Measurements from ENCODE around the gene TMEM179. TPM values are rescaled to one million over a fixed set of nuclear protein-coding genes. Genes with fewer than 3 reads are reported as not detected.

TMEM179 gene
- polyA plus RNA-seq, 1 donor from 2014 or later = 20.3 TPM

GRCh38 chr14:104644091-104644635 is 39.6 kb upstream of the TMEM179 start:
- no peak overlapping the region for H2AFZ ChIP-seq (ENCODE audit: low read depth, low read length)
- H3K79me2 ChIP-seq (replicated peaks; ENCODE audit: insufficient read depth, low read length) = no peaks in the 10 kb centered on the region
- H3K9ac ChIP-seq (ENCODE audit: low read length) = no peak overlapping the region
- H3K27me3 ChIP-seq (ENCODE audit: insufficient read depth, low read depth, low read length) = no peaks in the 10 kb centered on the region
- H3K9me3 ChIP-seq (ENCODE audit: low read length) = peaks cover 2% of the 10 kb centered on the region
- H3K4me2 ChIP-seq (ENCODE audit: low read length) = no peak overlapping the region
- peak overlapping the region; percentile 49 for H3K27ac ChIP-seq (ENCODE audit: low read length)
- H3K4me3 ChIP-seq (ENCODE audit: low read length) = no peak overlapping the region
- H3K9me2 ChIP-seq (ENCODE audit: insufficient read depth, low read length) = no peaks in the 10 kb centered on the region
- no peak for TF ChIP-seq EP300 (conservative IDR thresholded peaks at IDR 0.05; ENCODE audit: poor library complexity, severe bottlenecking)
- TF ChIP-seq EZH2 (IDR thresholded peaks at IDR 0.05; ENCODE audit: borderline replicate concordance, insufficient read depth, low read length, poor library complexity, severe bottlenecking) = no peak
- TF ChIP-seq POLR2AphosphoS5 (IDR thresholded peaks at IDR 0.05) = no peak
- H3F3A ChIP-seq (ENCODE audit: insufficient read depth, low read length, poor library complexity, severe bottlenecking) = no peaks in the 10 kb centered on the region
- H4K20me1 ChIP-seq (ENCODE audit: insufficient read depth) = no peaks in the 10 kb centered on the region
- no peaks in the 10 kb centered on the region for H3K36me3 ChIP-seq (ENCODE audit: insufficient read depth, low read length)

- no peak overlapping the region for H3K4me2 ChIP-seq (ENCODE audit: low read length)
Observed at GRCh38 chr14:104643306-104643705, 38.7 kb upstream of the TMEM179 start.

GRCh38 chr14:104642540-104642868 is 37.9 kb upstream of the TMEM179 start:
- no peaks in the 10 kb centered on the region for H3K9me2 ChIP-seq (ENCODE audit: insufficient read depth, low read length)
- TF ChIP-seq EP300 (conservative IDR thresholded peaks at IDR 0.05; ENCODE audit: poor library complexity, severe bottlenecking) = no peak
- TF ChIP-seq EZH2 (IDR thresholded peaks at IDR 0.05; ENCODE audit: borderline replicate concordance, insufficient read depth, low read length, poor library complexity, severe bottlenecking) = no peak
- no peak for TF ChIP-seq REST (IDR thresholded peaks at IDR 0.05; ENCODE audit: borderline replicate concordance)
- no peak for TF ChIP-seq SMC3 (conservative IDR thresholded peaks at IDR 0.05; ENCODE audit: poor library complexity)
- TF ChIP-seq RAD21 (conservative IDR thresholded peaks at IDR 0.05) = no peak
- TF ChIP-seq POLR2AphosphoS5 (IDR thresholded peaks at IDR 0.05) = no peak
- no peak for TF ChIP-seq MXI1 (conservative IDR thresholded peaks at IDR 0.05; ENCODE audit: poor library complexity, severe bottlenecking)
- no peak for TF ChIP-seq TAF1 (IDR thresholded peaks at IDR 0.05; ENCODE audit: low read depth)
- no peak for TF ChIP-seq CTCF (IDR thresholded peaks at IDR 0.05; ENCODE audit: poor library complexity, severe bottlenecking)
- no peaks in the 10 kb centered on the region for H4K20me1 ChIP-seq (ENCODE audit: insufficient read depth)
- no peak overlapping the region for H2AFZ ChIP-seq (ENCODE audit: low read depth, low read length)
- H3K27me3 ChIP-seq (ENCODE audit: insufficient read depth, low read depth, low read length) = no peaks in the 10 kb centered on the region
- H3K4me2 ChIP-seq (ENCODE audit: low read length) = no peak overlapping the region
- H3K27ac ChIP-seq (ENCODE audit: low read length) = no peak overlapping the region
- H3K9ac ChIP-seq (ENCODE audit: low read length) = no peak overlapping the region
- no peaks in the 10 kb centered on the region for H3F3A ChIP-seq (ENCODE audit: insufficient read depth, low read length, poor library complexity, severe bottlenecking)
- H3K36me3 ChIP-seq (ENCODE audit: insufficient read depth, low read length) = no peaks in the 10 kb centered on the region
- H3K4me3 ChIP-seq (ENCODE audit: low read length) = no peak overlapping the region
- no peaks in the 10 kb centered on the region for H3K79me2 ChIP-seq (replicated peaks; ENCODE audit: insufficient read depth, low read length)
- H3K9me3 ChIP-seq (ENCODE audit: low read length) = peaks cover 2% of the 10 kb centered on the region

More at GRCh38 chr14:104643306-104643705, 38.7 kb upstream of the TMEM179 start:
- Histone ChIP-seq H2AFZ (ENCODE audit: low read depth, low read length) (no peak overlapping the region), H3K9me3 (ENCODE audit: low read length) (peaks cover 2% of the 10 kb centered on the region), H3K36me3 (ENCODE audit: insufficient read depth, low read length) (no peaks in the 10 kb centered on the region), H3K27ac (ENCODE audit: low read length) (no peak overlapping the region), H3F3A (ENCODE audit: insufficient read depth, low read length, poor library complexity, severe bottlenecking) (no peaks in the 10 kb centered on the region), H3K4me3 (ENCODE audit: low read length) (no peak overlapping the region), H3K9me2 (ENCODE audit: insufficient read depth, low read length) (no peaks in the 10 kb centered on the region), H3K79me2 (replicated peaks; ENCODE audit: insufficient read depth, low read length) (no peaks in the 10 kb centered on the region), H4K20me1 (ENCODE audit: insufficient read depth) (no peaks in the 10 kb centered on the region), H3K9ac (ENCODE audit: low read length) (no peak overlapping the region), H3K27me3 (ENCODE audit: insufficient read depth, low read depth, low read length) (no peaks in the 10 kb centered on the region)
- no peak for TF ChIP-seq RAD21 (conservative IDR thresholded peaks at IDR 0.05)

Measured in neural cell (in vitro differentiated cells).